NCI-H2107 (cell line): Measurements from ENCODE around the gene BLACAT1.
"Not testable (repeated sequence)": the region's sequence is repeated elsewhere in the genome, so short reads cannot be mapped to it uniquely, and the experiment has no call there.

Source experiments
- DNase-seq: peaks from one replicate; lab custom pipeline; 2025; lab: John Stamatoyannopoulos, UW

Gene BLACAT1

GRCh38 chr1:205407970-205408369 lies 47.9 kb downstream of the BLACAT1 start:
- DNase-seq = no peak

- not testable (repeated sequence) for DNase-seq
These were observed 49.6 kb downstream of the BLACAT1 start for GRCh38 chr1:205406252-205406651.
